Esophagus squamous epithelium (tissue), 5 donors: Measurements from ENCODE around the gene POU6F2. TPM values are rescaled to one million over a fixed set of nuclear protein-coding genes. Genes with fewer than 3 reads are reported as not detected.

Experiments
- DNase-seq: peaks from one replicate; lab custom pipeline; 2025; lab: John Stamatoyannopoulos, UW
- H3K27ac ChIP-seq, 4 donors: fragments of 200-600 bp; sonication (generic); one replicate each; pipeline ENCODE4 v1.5.1; 2016 to 2019; ENCODE audit warnings: mild to moderate bottlenecking in 1 of 4
- H3K27me3 ChIP-seq, 4 donors: fragments of 200-600 bp; sonication (generic); 1 replicate in 3 of 4; 2 replicates in 1 of 4; pipeline versions ENCODE4 v1.5.1 to v1.6.0; 2017 to 2021; ENCODE audit warnings: antibody characterized with exemption in 1 of 4
- H3K36me3 ChIP-seq, 3 donors: fragments of 200-600 bp; sonication (generic); one replicate each; pipeline ENCODE4 v1.5.1; 2016 to 2019
- H3K4me1 ChIP-seq, 3 donors: fragments of 200-600 bp; sonication (generic); one replicate each; pipeline ENCODE4 v1.5.1; 2017 to 2019
- H3K4me3 ChIP-seq, 4 donors: fragments of 200-600 bp; sonication (generic); 1 replicate in 3 of 4; 2 replicates in 1 of 4; pipeline ENCODE4 v1.5.1; 2016 to 2019; ENCODE audit warnings: mild to moderate bottlenecking in 2 of 4, moderate library complexity in 1 of 4
- H3K9me3 ChIP-seq, 3 donors: fragments of 200-600 bp; sonication (generic); one replicate each; pipeline ENCODE4 v1.5.1; 2016 to 2019
- POLR2A ChIP-seq, 4 donors: fragments of 450-650 bp; IDR thresholded peaks; one replicate each; pipeline ENCODE4 v1.6.1; 2017; ENCODE audit warnings: antibody characterized with exemption in 4 of 4, mild to moderate bottlenecking in 4 of 4, moderate library complexity in 3 of 4
- WGBS, 2 donors: methylation state at CpG; one replicate each; pipeline ENCODE4 v1.1.5; 2018; 5-methylcytosine and 5-hydroxymethylcytosine counted together
- intact Hi-C: fragments of 100-400 bp; cut with DNase I; formaldehyde crosslinking; loops from one replicate; pipeline ENCODE4 v1.15.0; 2022
- total RNA-seq, 4 donors: library from RNA; depleted of rRNA; stranded (reverse); fragments of >200 nt; gene quantifications; one replicate each; pipeline ENCODE4 v1.1.0, GENCODE V29; 2016
- TF ChIP-seq, protein P1 (sequence below), 6 experiments: fragments of 450-650 bp in 4 of 6; fragments of 200-600 bp in 2 of 6; sonication (generic) in 2 of 6; IDR thresholded peaks; one replicate each; pipeline ENCODE4 v1.5.1; 2016 to 2019; ENCODE audit warnings: antibody characterized with exemption in 6 of 6, mild to moderate bottlenecking in 4 of 6, moderate library complexity in 4 of 6
- donor health status: DM: yes; HTN: yes; CAD: no.

The POU6F2 gene
- total RNA-seq, 4 donors from 2014 or later: 0.76 to 1.6 TPM; not detected in 2

DNA sequence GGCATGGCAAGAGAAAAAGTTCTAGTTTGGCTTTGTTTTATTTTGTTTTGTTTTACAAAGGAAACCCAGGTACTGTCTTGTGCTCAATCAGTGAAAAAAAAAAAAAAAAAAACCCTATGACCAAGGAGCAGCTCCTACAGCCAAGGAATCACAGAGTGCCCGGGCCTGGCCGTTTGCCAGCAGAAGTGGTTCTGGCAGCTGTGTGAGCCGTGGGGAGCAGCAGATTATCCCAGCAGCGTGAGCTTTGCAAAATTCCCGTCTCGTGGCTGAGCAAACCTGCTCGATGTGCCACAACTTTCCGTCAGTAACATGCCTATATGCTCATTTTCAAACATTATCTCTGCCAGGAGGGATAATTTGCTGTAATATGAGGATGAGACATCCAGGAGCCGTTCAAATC lies 293.7 kb downstream of the POU6F2 start:
- Histone ChIP-seq H3K9me3 (no peaks in the 10 kb centered on the region), H3K4me3 (no peak overlapping the region), H3K36me3 (no peaks in the 10 kb centered on the region), H3K27me3 (no peaks in the 10 kb centered on the region), H3K4me1 (no peaks in the 10 kb centered on the region), H3K27ac (no peak overlapping the region)
- DNase-seq: no peak
- intact Hi-C loops: no loop called here
- 15 to 23% methylated on average over 8 to 9 of the region's 9 CpGs for WGBS, 2 donors
- TF ChIP-seq POLR2A (IDR thresholded peaks at IDR 0.05): no peak
- TF ChIP-seq, protein P1, sequence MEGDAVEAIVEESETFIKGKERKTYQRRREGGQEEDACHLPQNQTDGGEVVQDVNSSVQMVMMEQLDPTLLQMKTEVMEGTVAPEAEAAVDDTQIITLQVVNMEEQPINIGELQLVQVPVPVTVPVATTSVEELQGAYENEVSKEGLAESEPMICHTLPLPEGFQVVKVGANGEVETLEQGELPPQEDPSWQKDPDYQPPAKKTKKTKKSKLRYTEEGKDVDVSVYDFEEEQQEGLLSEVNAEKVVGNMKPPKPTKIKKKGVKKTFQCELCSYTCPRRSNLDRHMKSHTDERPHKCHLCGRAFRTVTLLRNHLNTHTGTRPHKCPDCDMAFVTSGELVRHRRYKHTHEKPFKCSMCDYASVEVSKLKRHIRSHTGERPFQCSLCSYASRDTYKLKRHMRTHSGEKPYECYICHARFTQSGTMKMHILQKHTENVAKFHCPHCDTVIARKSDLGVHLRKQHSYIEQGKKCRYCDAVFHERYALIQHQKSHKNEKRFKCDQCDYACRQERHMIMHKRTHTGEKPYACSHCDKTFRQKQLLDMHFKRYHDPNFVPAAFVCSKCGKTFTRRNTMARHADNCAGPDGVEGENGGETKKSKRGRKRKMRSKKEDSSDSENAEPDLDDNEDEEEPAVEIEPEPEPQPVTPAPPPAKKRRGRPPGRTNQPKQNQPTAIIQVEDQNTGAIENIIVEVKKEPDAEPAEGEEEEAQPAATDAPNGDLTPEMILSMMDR (IDR thresholded peaks at IDR 0.05): no peak

DNA sequence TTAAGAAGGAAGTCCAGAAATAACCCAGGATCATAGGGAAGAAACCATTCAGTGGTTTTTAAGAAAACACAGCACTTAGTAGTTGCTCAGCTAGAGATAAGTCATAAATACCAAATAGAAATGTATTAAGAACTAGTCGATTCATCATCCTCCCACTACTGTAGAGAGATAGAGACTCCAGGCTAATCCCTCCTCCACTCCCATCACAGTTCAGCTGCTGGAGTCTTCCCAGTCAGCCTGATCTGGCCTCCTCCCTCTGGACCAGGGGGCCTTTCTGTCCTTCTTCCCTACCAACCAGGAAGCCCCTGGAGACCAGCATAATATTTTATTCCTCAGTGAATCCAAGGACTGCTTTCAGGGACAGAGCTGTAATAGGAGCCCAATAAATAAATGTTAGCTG lies 294.4 kb downstream of the POU6F2 start:
- WGBS, 2 donors: 64 to 90% methylated on average over 1 of the region's 1 CpG
- intact Hi-C loops: no loop called here
- no peaks in the 10 kb centered on the region for H3K9me3 ChIP-seq
- no peak overlapping the region for H3K27ac ChIP-seq
- H3K36me3 ChIP-seq: no peaks in the 10 kb centered on the region
- no peak for DNase-seq
- H3K27me3 ChIP-seq: no peaks in the 10 kb centered on the region
- H3K4me3 ChIP-seq: no peak overlapping the region
- H3K4me1 ChIP-seq: no peaks in the 10 kb centered on the region
- TF ChIP-seq, protein P1 (IDR thresholded peaks at IDR 0.05): no peak
- TF ChIP-seq POLR2A (IDR thresholded peaks at IDR 0.05): no peak

DNA sequence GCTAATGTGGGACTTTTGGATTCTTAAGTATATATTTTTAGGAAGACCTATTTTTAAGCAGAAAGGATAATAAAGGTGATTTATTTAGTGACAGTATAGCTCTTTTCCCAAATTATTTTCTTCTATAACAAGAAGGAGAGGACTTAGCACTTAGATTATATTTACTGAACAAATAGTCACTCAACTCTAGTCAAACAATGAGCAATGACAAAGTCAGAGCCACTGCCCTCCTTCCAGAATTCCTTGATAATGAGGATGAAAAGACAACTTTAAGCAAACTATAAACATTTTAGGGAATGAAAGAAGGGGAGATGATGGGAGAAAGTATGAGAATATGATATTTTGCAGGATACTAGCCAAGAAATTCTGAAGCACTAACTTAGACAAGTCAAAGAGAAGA lies 295.0 kb downstream of the POU6F2 start:
- TF ChIP-seq POLR2A (IDR thresholded peaks at IDR 0.05): no peak
- TF ChIP-seq, protein P1 (IDR thresholded peaks at IDR 0.05): no peak
- no peaks in the 10 kb centered on the region for H3K9me3 ChIP-seq
- no peaks in the 10 kb centered on the region for H3K27me3 ChIP-seq
- intact Hi-C loops: no loop called here
- H3K36me3 ChIP-seq: no peaks in the 10 kb centered on the region
- no peak for DNase-seq
- H3K4me1 ChIP-seq: no peaks in the 10 kb centered on the region
- no peak overlapping the region for H3K27ac ChIP-seq
- H3K4me3 ChIP-seq: no peak overlapping the region

DNA sequence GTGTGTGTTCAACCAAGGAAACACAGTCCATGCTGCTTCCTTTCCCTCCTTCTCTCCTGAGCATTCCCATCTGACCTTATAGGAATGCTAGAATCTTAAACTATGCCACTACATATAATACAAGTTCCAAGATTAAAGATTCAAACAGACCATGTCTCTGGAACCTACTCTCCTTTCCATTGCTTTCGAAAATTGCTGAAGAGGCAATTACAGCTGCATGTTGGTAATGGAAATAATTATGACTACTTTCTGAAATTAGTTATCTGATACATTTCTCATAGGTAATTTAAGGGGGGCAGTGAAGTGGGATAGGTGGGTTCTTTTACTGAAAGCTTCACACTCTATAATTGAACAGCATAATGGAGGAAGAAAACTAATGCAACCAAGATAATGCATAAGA lies 302.6 kb downstream of the POU6F2 start:
- DNase-seq: no peak
- Histone ChIP-seq H3K27ac (no peak overlapping the region), H3K9me3 (no peaks in the 10 kb centered on the region), H3K27me3 (no peaks in the 10 kb centered on the region), H3K4me3 (no peak overlapping the region), H3K4me1 (no peaks in the 10 kb centered on the region), H3K36me3 (no peaks in the 10 kb centered on the region)
- intact Hi-C loops: no loop called here
- WGBS, 2 donors: 0% methylated on average over 1 of the region's 1 CpG
- TF ChIP-seq POLR2A (IDR thresholded peaks at IDR 0.05): no peak
- TF ChIP-seq, protein P1 (IDR thresholded peaks at IDR 0.05): no peak

DNA sequence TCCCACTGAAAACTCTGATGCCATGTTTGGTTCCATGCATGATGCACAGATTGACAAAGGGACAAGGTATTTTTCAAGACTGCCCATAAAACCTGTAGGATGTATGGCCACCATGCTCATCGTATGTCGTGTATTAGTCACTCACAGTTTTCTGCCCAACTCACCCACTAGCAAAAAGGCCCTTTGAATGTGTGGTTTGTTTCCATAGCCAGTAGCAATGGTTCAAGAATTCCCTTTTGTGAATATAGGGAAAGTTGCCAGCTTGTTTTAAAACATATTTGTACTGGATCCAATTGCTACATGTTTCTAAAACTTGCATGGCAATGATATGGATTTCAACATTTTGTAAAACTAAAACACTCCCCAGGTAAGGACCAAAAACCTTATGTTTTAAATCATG lies 307.5 kb downstream of the POU6F2 start:
- no peaks in the 10 kb centered on the region for H3K9me3 ChIP-seq
- H3K4me1 ChIP-seq: no peaks in the 10 kb centered on the region
- no peak overlapping the region for H3K27ac ChIP-seq
- intact Hi-C loops: no loop called here
- no peaks in the 10 kb centered on the region for H3K27me3 ChIP-seq
- no peaks in the 10 kb centered on the region for H3K36me3 ChIP-seq
- no peak for TF ChIP-seq POLR2A (IDR thresholded peaks at IDR 0.05)
- TF ChIP-seq, protein P1 (IDR thresholded peaks at IDR 0.05): no peak
- no peak overlapping the region for H3K4me3 ChIP-seq
- 10 to 71% methylated on average over 2 of the region's 2 CpGs for WGBS, 2 donors
- DNase-seq: no peak
